Measurements from ENCODE around the gene U2AF2.

GRCh38 chr19:55643003-55643886, 11.6 kb upstream of the U2AF2 start, which contains the start of gene ZNF581:
- peak in 1 of 6 experiments; percentile 34 for TF ChIP-seq CTCF (IDR thresholded peaks at IDR 0.05)
- peak in 1 of 4 donors; percentile 10 for TF ChIP-seq POLR2A (IDR thresholded peaks at IDR 0.05)

Data from esophagus squamous epithelium (tissue), 4 donors.